ENCODE data around the gene SMARCAD1. TPM values are rescaled to one million over a fixed set of nuclear protein-coding genes. Genes with fewer than 3 reads are reported as not detected.

SMARCAD1 gene
- total RNA-seq, 2 donors from 2014 or later = 67.1 to 85.5 TPM

GRCh38 chr4:94274912-94275311 is 67.2 kb downstream of the SMARCAD1 start:
- no peaks in the 10 kb centered on the region for H3K27me3 ChIP-seq (ENCODE audit: control insufficient read depth, insufficient read depth, low read length, poor library complexity, severe bottlenecking)
- no peaks in the 10 kb centered on the region for H3K9me3 Mint-ChIP-seq
- no peak overlapping the region for H3K4me3 Mint-ChIP-seq
- H3K36me3 Mint-ChIP-seq (ENCODE audit: low read depth) = peaks cover 73% of the 10 kb centered on the region
- TF ChIP-seq CTCF (conservative IDR thresholded peaks at IDR 0.05) = no peak
- 90 to 99% methylated on average over 2 of the region's 3 CpGs for WGBS, 2 experiments (ENCODE audit: insufficient coverage in 1 of 2, insufficient read length in 1 of 2)
- no peak overlapping the region for H3K9ac ChIP-seq (ENCODE audit: extremely low read depth, low read length, poor library complexity, severe bottlenecking)
- H3K27ac ChIP-seq (ENCODE audit: low read depth, low read length) = no peak overlapping the region
- no peaks in the 10 kb centered on the region for H3K4me1 ChIP-seq (ENCODE audit: control insufficient read depth, insufficient read depth, low read length)
- H3K4me1 Mint-ChIP-seq = no peaks in the 10 kb centered on the region
- no peak for DNase-seq
- no peaks in the 10 kb centered on the region for H3K9me3 ChIP-seq (ENCODE audit: control insufficient read depth, low read length)
- H3K4me3 ChIP-seq (ENCODE audit: low read length) = no peak overlapping the region
- H3K36me3 ChIP-seq (ENCODE audit: control insufficient read depth, insufficient read depth, low read length) = peaks cover 95% of the 10 kb centered on the region
- H3K27ac Mint-ChIP-seq = no peak overlapping the region
- H3K27me3 Mint-ChIP-seq (ENCODE audit: insufficient read depth) = no peaks in the 10 kb centered on the region

- no peak for TF ChIP-seq CTCF (conservative IDR thresholded peaks at IDR 0.05)
- H3K27ac ChIP-seq (ENCODE audit: low read depth, low read length) = no peak overlapping the region
- H3K4me3 ChIP-seq (ENCODE audit: low read length) = no peak overlapping the region
- H3K9ac ChIP-seq (ENCODE audit: extremely low read depth, low read length, poor library complexity, severe bottlenecking) = no peak overlapping the region
- peaks cover 97% of the 10 kb centered on the region for H3K36me3 ChIP-seq (ENCODE audit: control insufficient read depth, insufficient read depth, low read length)
- no peaks in the 10 kb centered on the region for H3K4me1 ChIP-seq (ENCODE audit: control insufficient read depth, insufficient read depth, low read length)
- peaks cover 6% of the 10 kb centered on the region for H3K9me3 ChIP-seq (ENCODE audit: control insufficient read depth, low read length)
- no peaks in the 10 kb centered on the region for H3K9me3 Mint-ChIP-seq
- H3K27me3 Mint-ChIP-seq (ENCODE audit: insufficient read depth) = no peaks in the 10 kb centered on the region
- H3K27ac Mint-ChIP-seq = no peak overlapping the region
- no peaks in the 10 kb centered on the region for H3K4me1 Mint-ChIP-seq
- WGBS, 2 experiments (ENCODE audit: insufficient coverage in 1 of 2, insufficient read length in 1 of 2) = 98 to 99% methylated on average over 5 to 7 of the region's 7 CpGs
- no peak for DNase-seq
- no peaks in the 10 kb centered on the region for H3K27me3 ChIP-seq (ENCODE audit: control insufficient read depth, insufficient read depth, low read length, poor library complexity, severe bottlenecking)
- no peak overlapping the region for H3K4me3 Mint-ChIP-seq
- H3K36me3 Mint-ChIP-seq (ENCODE audit: low read depth) = peaks cover 72% of the 10 kb centered on the region
These were observed 68.5 kb downstream of the SMARCAD1 start for GRCh38 chr4:94276204-94276603.

GRCh38 chr4:94277534-94277933 is 69.9 kb downstream of the SMARCAD1 start:
- no peak for DNase-seq
- no peak overlapping the region for H3K4me3 ChIP-seq (ENCODE audit: low read length)
- H3K27ac ChIP-seq (ENCODE audit: low read depth, low read length) = no peak overlapping the region
- H3K9me3 ChIP-seq (ENCODE audit: control insufficient read depth, low read length) = peaks cover 11% of the 10 kb centered on the region
- 97 to 100% methylated on average over 1 to 3 of the region's 3 CpGs for WGBS, 2 experiments (ENCODE audit: insufficient coverage in 1 of 2, insufficient read length in 1 of 2)
- peaks cover 74% of the 10 kb centered on the region for H3K36me3 Mint-ChIP-seq (ENCODE audit: low read depth)
- no peaks in the 10 kb centered on the region for H3K4me1 Mint-ChIP-seq
- H3K36me3 ChIP-seq (ENCODE audit: control insufficient read depth, insufficient read depth, low read length) = peaks cover 94% of the 10 kb centered on the region
- no peaks in the 10 kb centered on the region for H3K4me1 ChIP-seq (ENCODE audit: control insufficient read depth, insufficient read depth, low read length)
- no peak overlapping the region for H3K4me3 Mint-ChIP-seq
- no peaks in the 10 kb centered on the region for H3K9me3 Mint-ChIP-seq
- no peak overlapping the region for H3K9ac ChIP-seq (ENCODE audit: extremely low read depth, low read length, poor library complexity, severe bottlenecking)
- no peaks in the 10 kb centered on the region for H3K27me3 ChIP-seq (ENCODE audit: control insufficient read depth, insufficient read depth, low read length, poor library complexity, severe bottlenecking)
- no peaks in the 10 kb centered on the region for H3K27me3 Mint-ChIP-seq (ENCODE audit: insufficient read depth)
- no peak for TF ChIP-seq CTCF (conservative IDR thresholded peaks at IDR 0.05)
- no peak overlapping the region for H3K27ac Mint-ChIP-seq

All from endodermal cell (in vitro differentiated cells).